Skeletal muscle tissue (tissue), 4 donors: ENCODE results near the gene TTR. TPM values are rescaled to one million over a fixed set of nuclear protein-coding genes. Genes with fewer than 3 reads are reported as not detected.
A peak's percentile ranks its signal among the peaks of the same experiment; 100 is the strongest.

Experiments used
- H3K27ac ChIP-seq: one replicate; pipeline ENCODE4 v1.7.0; 2013; ENCODE audit warnings: mild to moderate bottlenecking, low read depth, low read length, inconsistent platforms
- H3K27me3 ChIP-seq, 3 donors: one replicate each; pipeline ENCODE4 v1.7.0; 2013; ENCODE audit warnings: low read length in 3 of 3; ENCODE audit not compliant: control insufficient read depth in 3 of 3, insufficient read depth in 3 of 3
- H3K36me3 ChIP-seq, 3 donors: one replicate each; pipeline ENCODE4 v1.7.0; 2013; ENCODE audit warnings: low read length in 3 of 3; ENCODE audit not compliant: control insufficient read depth in 3 of 3, insufficient read depth in 3 of 3
- H3K4me1 ChIP-seq, 3 donors: one replicate each; pipeline ENCODE4 v1.7.0; 2013; ENCODE audit warnings: low read length in 3 of 3, mild to moderate bottlenecking in 3 of 3; ENCODE audit not compliant: control insufficient read depth in 3 of 3, insufficient read depth in 3 of 3
- H3K4me3 ChIP-seq, 3 donors: one replicate each; pipeline ENCODE4 v1.7.0; 2013; ENCODE audit warnings: low read length in 3 of 3
- H3K9ac ChIP-seq, 3 donors: one replicate each; pipeline ENCODE4 v1.7.0; 2013; ENCODE audit warnings: low read length in 3 of 3, mild to moderate bottlenecking in 3 of 3, moderate library complexity in 2 of 3, low read depth in 1 of 3
- H3K9me3 ChIP-seq, 3 donors: one replicate each; pipeline ENCODE4 v1.7.0; 2013; ENCODE audit warnings: low read length in 3 of 3; ENCODE audit not compliant: control insufficient read depth in 3 of 3
- total RNA-seq: library from RNA; depleted of rRNA; stranded (reverse); fragments of >200 nt; gene quantifications from one replicate; pipeline ENCODE4 v1.2.3, GENCODE V29; 2014
- donor health status: Osteomylitis.

Gene TTR
- total RNA-seq, 1 donor from 2014 or later, result not detected

DNA sequence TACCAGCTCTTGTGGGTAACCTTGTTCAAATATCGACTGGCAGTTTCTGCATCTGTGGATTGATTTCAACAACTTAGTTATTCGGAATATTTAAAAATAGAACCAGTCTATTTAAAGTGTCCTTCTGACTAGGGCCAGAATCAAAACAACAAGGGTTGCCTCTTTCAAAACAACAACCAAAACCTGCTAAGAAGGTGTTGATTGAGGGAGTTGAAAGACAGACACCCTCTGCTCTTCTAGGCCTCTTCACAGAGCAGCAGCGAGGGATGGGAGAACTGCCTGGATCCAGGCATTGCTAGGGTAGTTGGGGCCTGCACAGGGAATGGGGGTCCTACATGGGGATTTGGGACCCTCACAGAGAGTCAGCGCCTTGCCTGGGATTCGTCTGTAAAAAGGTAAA, 19.8 kb downstream of the TTR start:
- no peak overlapping the region for H3K9ac ChIP-seq
- H3K4me3 ChIP-seq, result no peak overlapping the region
- peak overlapping the region; percentile 39 for H3K27ac ChIP-seq
- H3K9me3 ChIP-seq, result no peaks in the 10 kb centered on the region
- peaks cover 2 to 14% (median 7%) of the 10 kb centered on the region in 3 donors for H3K4me1 ChIP-seq
- H3K27me3 ChIP-seq, result no peaks in the 10 kb centered on the region
- H3K36me3 ChIP-seq, result no peaks in the 10 kb centered on the region

DNA sequence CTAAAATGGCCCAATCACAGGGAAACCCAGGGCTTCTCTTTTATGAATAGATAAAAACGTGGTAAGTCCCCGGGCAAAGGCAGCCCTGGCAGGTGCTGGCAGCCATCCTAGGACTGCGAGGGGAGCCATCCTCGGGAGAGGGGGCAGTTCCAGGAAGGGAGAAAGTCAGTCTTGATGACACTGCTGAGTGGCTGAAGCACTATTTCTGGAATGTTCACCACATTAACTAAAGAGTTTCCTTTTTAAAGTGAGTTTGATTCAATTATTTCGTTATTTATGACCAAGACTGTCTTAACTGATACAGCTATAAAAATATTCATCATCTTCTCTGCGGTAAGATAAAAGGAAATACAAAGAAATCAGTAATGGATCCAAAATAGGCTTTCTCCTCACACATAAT, 20.4 kb downstream of the TTR start:
- H3K4me1 ChIP-seq, result peaks cover 2 to 14% (median 7%) of the 10 kb centered on the region in 3 donors
- H3K4me3 ChIP-seq, result no peak overlapping the region
- H3K27me3 ChIP-seq, result no peaks in the 10 kb centered on the region
- no peak overlapping the region for H3K27ac ChIP-seq
- no peaks in the 10 kb centered on the region for H3K36me3 ChIP-seq
- H3K9ac ChIP-seq, result no peak overlapping the region
- H3K9me3 ChIP-seq, result no peaks in the 10 kb centered on the region

DNA sequence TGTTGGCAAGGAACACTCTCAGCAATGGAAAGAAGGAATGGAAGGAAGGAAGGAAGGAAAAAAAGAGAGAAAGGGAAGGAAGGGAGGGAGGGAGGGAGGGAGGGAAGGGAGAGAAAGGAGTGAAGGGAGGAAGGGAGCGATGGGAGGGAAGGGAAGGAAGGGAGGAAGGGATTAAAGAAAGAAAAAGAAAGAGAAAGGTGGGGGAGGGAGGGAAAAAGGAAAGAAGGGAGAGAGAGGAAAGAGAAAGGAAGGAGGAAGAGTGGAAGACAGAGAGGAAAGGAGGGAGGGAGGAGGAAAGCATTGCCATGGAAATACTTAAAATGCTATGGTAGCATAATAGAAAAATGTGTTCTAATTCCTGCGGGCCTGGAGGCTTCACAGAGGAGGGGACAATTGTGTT, 22.4 kb downstream of the TTR start:
- H3K36me3 ChIP-seq, result no peaks in the 10 kb centered on the region
- peaks cover 2 to 14% (median 7%) of the 10 kb centered on the region in 3 donors for H3K4me1 ChIP-seq
- no peak overlapping the region for H3K4me3 ChIP-seq
- H3K27me3 ChIP-seq, result no peaks in the 10 kb centered on the region
- H3K9ac ChIP-seq, result no peak overlapping the region
- H3K27ac ChIP-seq, result no peak overlapping the region
- no peaks in the 10 kb centered on the region for H3K9me3 ChIP-seq

DNA sequence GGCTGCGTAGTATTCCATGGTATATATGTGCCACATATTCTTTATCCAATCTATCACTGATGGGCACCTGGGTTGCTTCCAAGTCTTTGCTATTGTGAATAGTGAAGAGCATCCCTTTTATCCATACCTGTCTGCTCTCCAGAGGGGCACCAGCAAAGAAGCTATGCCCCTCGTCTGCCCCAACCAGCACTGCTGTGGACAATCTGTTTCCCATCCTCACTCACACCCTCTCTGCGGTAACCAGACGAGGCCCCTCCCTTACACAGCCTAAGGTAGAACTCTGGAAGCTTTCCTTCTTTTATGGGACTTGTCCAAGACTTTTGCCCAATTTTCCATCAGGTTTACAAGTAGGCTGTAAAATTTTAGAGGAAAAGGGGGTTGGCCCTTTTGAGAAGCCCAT, 24.9 kb downstream of the TTR start:
- Histone ChIP-seq H3K9me3 (no peaks in the 10 kb centered on the region), H3K27ac (no peak overlapping the region), H3K27me3 (no peaks in the 10 kb centered on the region), H3K9ac (no peak overlapping the region), H3K4me1 (peaks cover 1 to 6% (median 4%) of the 10 kb centered on the region in 3 donors), H3K36me3 (no peaks in the 10 kb centered on the region), H3K4me3 (no peak overlapping the region)

DNA sequence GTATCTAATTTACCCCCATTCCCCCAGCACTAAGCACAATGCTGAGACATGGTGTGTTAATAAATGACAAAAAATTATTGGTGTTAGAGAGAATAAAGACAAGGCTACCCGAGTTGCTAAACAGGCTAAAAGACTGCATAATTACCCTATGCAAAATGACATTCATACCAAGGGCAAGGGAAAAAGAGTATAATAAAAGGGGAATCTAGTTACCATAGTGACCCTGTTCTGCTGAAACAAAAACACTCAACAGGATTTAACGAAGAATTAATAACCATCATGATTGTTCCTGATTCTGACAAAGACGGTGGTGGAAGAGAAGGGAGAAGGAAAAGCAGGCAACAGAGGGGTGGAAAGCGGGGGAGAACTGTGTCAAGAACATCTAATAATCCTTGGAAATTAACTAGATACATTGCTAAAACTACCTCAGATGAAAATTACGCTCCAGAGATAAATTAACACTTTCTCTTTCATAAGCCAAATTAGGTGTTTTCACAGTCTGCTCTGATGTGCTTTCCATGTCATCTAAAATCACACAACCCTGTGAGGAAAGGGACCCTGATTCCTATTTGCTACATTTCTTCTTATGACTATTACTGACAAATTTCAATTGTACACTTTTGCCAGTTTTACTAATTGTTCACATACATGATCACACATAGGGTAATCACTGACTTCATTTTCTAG, 25.5 kb downstream of the TTR start:
- no peak overlapping the region for H3K9ac ChIP-seq
- H3K27ac ChIP-seq, result no peak overlapping the region
- H3K27me3 ChIP-seq, result no peaks in the 10 kb centered on the region
- H3K36me3 ChIP-seq, result no peaks in the 10 kb centered on the region
- H3K4me3 ChIP-seq, result no peak overlapping the region
- no peaks in the 10 kb centered on the region for H3K9me3 ChIP-seq
- H3K4me1 ChIP-seq, result peaks cover 0 to under 1% (median 0%) of the 10 kb centered on the region in 3 donors

DNA sequence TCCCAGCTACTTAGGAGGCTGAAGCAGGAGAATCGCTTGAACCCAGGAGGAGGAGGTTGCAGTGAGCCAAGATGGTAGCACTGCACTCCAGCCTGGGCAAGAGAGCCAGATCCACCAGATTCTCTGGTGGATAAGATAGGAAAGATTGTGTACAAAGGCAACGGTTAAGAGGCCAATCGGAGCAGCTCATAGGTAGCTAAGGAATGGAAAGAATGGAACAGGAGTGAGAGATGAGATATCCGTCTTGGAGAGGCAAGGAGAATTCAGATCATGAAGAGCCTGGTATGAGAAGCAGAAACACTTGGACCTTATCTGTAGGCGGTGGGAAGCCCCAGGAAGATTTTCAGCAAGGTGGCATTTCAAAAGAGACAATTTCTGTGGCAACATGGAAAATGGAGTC, 27.1 kb downstream of the TTR start:
- Histone ChIP-seq H3K27ac (no peak overlapping the region), H3K27me3 (no peaks in the 10 kb centered on the region), H3K4me1 (no peaks in the 10 kb centered on the region), H3K9ac (no peak overlapping the region), H3K4me3 (no peak overlapping the region), H3K36me3 (no peaks in the 10 kb centered on the region), H3K9me3 (no peaks in the 10 kb centered on the region)

DNA sequence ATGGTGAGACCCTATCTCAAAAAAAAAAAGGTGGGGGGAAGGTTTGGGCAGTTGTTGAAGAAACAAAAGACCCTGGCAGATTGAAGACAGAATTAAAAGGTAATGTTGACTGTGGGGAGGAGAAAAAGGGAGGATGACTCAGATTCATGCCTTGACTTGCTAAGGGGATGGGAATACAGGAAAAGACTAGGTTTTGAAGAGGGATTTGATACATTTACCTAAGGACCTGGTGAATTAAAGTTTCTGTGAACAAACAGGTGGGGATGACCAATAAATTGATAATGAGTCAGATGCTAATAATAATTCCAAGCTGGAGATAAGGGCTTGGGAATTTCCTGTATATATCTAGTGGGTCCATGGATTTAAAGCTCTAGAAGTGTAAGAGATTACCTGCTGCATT, 27.6 kb downstream of the TTR start:
- no peaks in the 10 kb centered on the region for H3K27me3 ChIP-seq
- H3K27ac ChIP-seq, result no peak overlapping the region
- H3K36me3 ChIP-seq, result no peaks in the 10 kb centered on the region
- H3K4me1 ChIP-seq, result no peaks in the 10 kb centered on the region
- no peak overlapping the region for H3K4me3 ChIP-seq
- no peaks in the 10 kb centered on the region for H3K9me3 ChIP-seq
- H3K9ac ChIP-seq, result no peak overlapping the region

DNA sequence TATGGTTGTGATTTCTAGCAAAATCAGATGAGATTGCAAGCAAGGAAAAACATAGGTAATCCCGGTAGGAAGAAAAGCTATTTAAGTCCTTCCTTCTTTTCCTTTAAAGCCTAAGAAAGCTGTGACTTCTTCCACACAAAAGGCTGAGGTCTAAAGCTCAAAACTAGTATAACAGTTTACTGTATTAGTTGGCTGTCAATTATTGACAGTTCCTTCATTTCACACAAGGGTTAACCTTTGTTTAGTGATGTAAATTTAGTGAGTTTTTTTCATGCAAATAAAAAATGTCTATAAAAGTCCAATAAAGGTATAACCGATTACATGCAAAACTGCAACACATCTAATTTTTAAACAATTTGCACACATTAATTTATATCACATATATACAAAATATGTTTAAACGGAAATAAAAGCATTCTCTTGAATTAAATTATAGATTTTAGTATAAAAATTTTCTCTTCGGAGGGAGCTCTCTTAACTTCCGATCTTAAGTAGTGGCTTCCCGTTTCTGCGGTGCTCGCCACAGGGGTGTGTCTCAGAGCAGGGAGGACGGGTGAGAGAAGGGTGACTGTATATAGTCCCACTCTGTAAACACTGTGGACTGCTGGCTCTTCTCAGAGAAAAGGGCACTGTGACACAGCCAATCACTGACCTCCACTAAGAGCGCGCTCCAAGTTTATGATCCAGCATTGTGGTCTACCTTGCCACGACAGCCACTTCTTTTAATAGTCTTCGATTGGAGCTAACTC, 33.4 kb downstream of the TTR start:
- no peaks in the 10 kb centered on the region for H3K4me1 ChIP-seq
- H3K4me3 ChIP-seq, result no peak overlapping the region
- H3K27me3 ChIP-seq, result no peaks in the 10 kb centered on the region
- no peak overlapping the region for H3K9ac ChIP-seq
- no peak overlapping the region for H3K27ac ChIP-seq
- H3K36me3 ChIP-seq, result no peaks in the 10 kb centered on the region
- H3K9me3 ChIP-seq, result no peaks in the 10 kb centered on the region

DNA sequence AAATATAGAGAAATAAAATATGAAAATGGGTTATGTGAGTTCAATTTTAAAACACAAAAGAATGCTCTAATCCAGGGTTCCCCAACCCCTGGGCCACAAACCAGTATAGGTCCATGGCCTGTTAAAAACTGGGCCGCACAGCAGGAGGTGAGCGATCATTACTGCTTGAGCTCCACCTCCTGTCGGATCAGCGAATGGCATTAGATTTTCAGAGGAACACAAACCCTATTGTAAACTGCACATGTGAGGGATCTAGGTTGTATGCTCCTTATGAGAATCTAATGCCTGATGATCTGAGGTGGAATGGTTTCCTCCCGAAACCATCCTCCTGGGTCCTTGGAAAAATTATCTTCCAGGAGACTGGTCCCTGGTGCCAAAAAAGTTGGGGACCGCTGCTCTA, 34.7 kb downstream of the TTR start:
- Histone ChIP-seq H3K27me3 (no peaks in the 10 kb centered on the region), H3K4me3 (no peak overlapping the region), H3K9me3 (no peaks in the 10 kb centered on the region), H3K9ac (no peak overlapping the region), H3K27ac (no peak overlapping the region), H3K36me3 (peaks cover 0 to 6% (median 0%) of the 10 kb centered on the region in 3 donors), H3K4me1 (no peaks in the 10 kb centered on the region)

DNA sequence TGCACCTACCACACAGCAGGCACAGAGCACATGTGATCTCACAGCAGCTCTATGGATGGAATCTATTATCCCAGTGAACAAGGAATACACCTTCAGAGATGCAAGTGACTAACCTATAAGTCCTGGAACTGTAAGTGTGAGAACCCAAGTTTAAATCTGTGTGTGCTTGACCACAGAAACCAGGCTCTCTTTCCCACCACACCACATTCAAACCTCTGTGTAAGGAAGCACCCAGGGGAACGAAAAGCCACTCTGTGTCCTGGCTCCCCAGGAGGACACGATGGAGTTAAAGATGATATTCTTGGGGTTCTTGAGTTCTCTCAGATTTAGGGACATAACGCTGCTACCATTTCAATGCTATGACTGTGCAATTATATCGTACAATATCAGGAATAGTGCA, 38.9 kb downstream of the TTR start:
- Histone ChIP-seq H3K4me1 (no peaks in the 10 kb centered on the region), H3K9me3 (no peaks in the 10 kb centered on the region), H3K27me3 (no peaks in the 10 kb centered on the region), H3K27ac (no peak overlapping the region), H3K4me3 (no peak overlapping the region), H3K9ac (no peak overlapping the region), H3K36me3 (peaks cover 0 to 6% (median 0%) of the 10 kb centered on the region in 3 donors)
